ENCODE results near the gene DOLPP1.

DOLPP1 gene

GRCh38 chr9:129139233-129139992 lies 58.5 kb downstream of the DOLPP1 start (continued):
- TF ChIP-seq MEIS1 (CRISPR knock-in tag; IDR thresholded peaks at IDR 0.05; ENCODE audit: borderline replicate concordance) (no peak), ZNF558 (tag by site-specific recombination; IDR thresholded peaks at IDR 0.05) (no peak), BCL6B (tag by site-specific recombination; IDR thresholded peaks at IDR 0.05) (no peak), ZNF623 (tag by site-specific recombination; IDR thresholded peaks at IDR 0.05) (no peak), ZNF777 (tag by site-specific recombination; IDR thresholded peaks at IDR 0.05; ENCODE audit: borderline replicate concordance) (no peak), ZNF140 (tag by site-specific recombination; IDR thresholded peaks at IDR 0.05) (no peak), ZNF549 (tag by site-specific recombination; IDR thresholded peaks at IDR 0.05) (no peak), ZNF341 (tag by site-specific recombination; IDR thresholded peaks at IDR 0.05; ENCODE audit: low read depth) (peak; percentile 95), IKZF3 (tag by site-specific recombination; IDR thresholded peaks at IDR 0.05) (no peak), ZNF621 (tag by site-specific recombination; IDR thresholded peaks at IDR 0.05) (no peak), ZSCAN30 (tag by site-specific recombination; IDR thresholded peaks at IDR 0.05) (no peak), ZNF670 (tag by site-specific recombination; IDR thresholded peaks at IDR 0.05; ENCODE audit: low read depth) (no peak), ZEB2 (tag by site-specific recombination; IDR thresholded peaks at IDR 0.05) (no peak), ZNF837 (tag by site-specific recombination; IDR thresholded peaks at IDR 0.05) (no peak), KLF10 (tag by site-specific recombination; IDR thresholded peaks at IDR 0.05) (no peak), ZNF132 (tag by site-specific recombination; IDR thresholded peaks at IDR 0.05; ENCODE audit: borderline replicate concordance) (no peak), ZNF16 (tag by site-specific recombination; IDR thresholded peaks at IDR 0.05; ENCODE audit: low read depth) (no peak), BCL11B (tag by site-specific recombination; IDR thresholded peaks at IDR 0.05; ENCODE audit: low read depth) (no peak), ZNF114 (tag by site-specific recombination; IDR thresholded peaks at IDR 0.05) (no peak), ZNF76 (tag by site-specific recombination; IDR thresholded peaks at IDR 0.05; ENCODE audit: borderline replicate concordance, low read depth) (no peak), ZNF610 (tag by site-specific recombination; IDR thresholded peaks at IDR 0.05; ENCODE audit: borderline replicate concordance) (no peak), ZNF501 (tag by site-specific recombination; IDR thresholded peaks at IDR 0.05) (no peak; the same call in 1 of the 2 replicates), ZNF585B (tag by site-specific recombination; IDR thresholded peaks at IDR 0.05) (no peak), OSR2 (tag by site-specific recombination; IDR thresholded peaks at IDR 0.05) (no peak), SALL2 (tag by site-specific recombination; IDR thresholded peaks at IDR 0.05; ENCODE audit: borderline replicate concordance) (no peak), GLI4 (tag by site-specific recombination; IDR thresholded peaks at IDR 0.05) (no peak), ZNF394 (tag by site-specific recombination; IDR thresholded peaks at IDR 0.05; ENCODE audit: borderline replicate concordance) (no peak), GFI1B (tag by site-specific recombination; IDR thresholded peaks at IDR 0.05) (no peak), ZNF544 (tag by site-specific recombination; IDR thresholded peaks at IDR 0.05) (no peak), ZNF366 (tag by site-specific recombination; conservative IDR thresholded peaks at IDR 0.05) (no peak), ZNF768 (tag by site-specific recombination; IDR thresholded peaks at IDR 0.05) (no peak), ZNF10 (tag by site-specific recombination; IDR thresholded peaks at IDR 0.05) (no peak), ZNF560 (tag by site-specific recombination; IDR thresholded peaks at IDR 0.05; ENCODE audit: borderline replicate concordance) (no peak), ZNF121 (tag by site-specific recombination; IDR thresholded peaks at IDR 0.05) (no peak)
- TF ChIP-seq, protein P1, sequence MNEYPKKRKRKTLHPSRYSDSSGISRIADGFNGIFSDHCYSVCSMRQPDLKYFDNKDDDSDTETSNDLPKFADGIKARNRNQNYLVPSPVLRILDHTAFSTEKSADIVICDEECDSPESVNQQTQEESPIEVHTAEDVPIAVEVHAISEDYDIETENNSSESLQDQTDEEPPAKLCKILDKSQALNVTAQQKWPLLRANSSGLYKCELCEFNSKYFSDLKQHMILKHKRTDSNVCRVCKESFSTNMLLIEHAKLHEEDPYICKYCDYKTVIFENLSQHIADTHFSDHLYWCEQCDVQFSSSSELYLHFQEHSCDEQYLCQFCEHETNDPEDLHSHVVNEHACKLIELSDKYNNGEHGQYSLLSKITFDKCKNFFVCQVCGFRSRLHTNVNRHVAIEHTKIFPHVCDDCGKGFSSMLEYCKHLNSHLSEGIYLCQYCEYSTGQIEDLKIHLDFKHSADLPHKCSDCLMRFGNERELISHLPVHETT (tag by site-specific recombination; IDR thresholded peaks at IDR 0.05), result no peak
- TF ChIP-seq, protein P2, sequence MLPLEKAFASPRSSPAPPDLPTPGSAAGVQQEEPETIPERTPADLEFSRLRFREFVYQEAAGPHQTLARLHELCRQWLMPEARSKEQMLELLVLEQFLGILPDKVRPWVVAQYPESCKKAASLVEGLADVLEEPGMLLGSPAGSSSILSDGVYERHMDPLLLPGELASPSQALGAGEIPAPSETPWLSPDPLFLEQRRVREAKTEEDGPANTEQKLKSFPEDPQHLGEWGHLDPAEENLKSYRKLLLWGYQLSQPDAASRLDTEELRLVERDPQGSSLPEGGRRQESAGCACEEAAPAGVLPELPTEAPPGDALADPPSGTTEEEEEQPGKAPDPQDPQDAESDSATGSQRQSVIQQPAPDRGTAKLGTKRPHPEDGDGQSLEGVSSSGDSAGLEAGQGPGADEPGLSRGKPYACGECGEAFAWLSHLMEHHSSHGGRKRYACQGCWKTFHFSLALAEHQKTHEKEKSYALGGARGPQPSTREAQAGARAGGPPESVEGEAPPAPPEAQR (tag by site-specific recombination; IDR thresholded peaks at IDR 0.05), result no peak
- TF ChIP-seq, protein P3, sequence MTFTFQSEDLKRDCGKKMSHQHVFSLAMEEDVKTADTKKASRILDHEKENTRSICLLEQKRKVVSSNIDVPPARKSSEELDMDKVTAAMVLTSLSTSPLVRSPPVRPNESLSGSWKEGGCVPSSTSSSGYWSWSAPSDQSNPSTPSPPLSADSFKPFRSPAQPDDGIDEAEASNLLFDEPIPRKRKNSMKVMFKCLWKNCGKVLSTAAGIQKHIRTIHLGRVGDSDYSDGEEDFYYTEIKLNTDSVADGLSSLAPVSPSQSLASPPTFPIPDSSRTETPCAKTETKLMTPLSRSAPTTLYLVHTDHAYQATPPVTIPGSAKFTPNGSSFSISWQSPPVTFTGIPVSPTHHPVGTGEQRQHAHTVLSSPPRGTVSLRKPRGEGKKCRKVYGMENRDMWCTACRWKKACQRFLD (tag by site-specific recombination; IDR thresholded peaks at IDR 0.05), result no peak

Data from HEK293 (cell line).